Left ventricle myocardium inferior (tissue), 1 donor: ENCODE measurements around the gene TNFSF11. TPM values are rescaled to one million over a fixed set of nuclear protein-coding genes. Genes with fewer than 3 reads are reported as not detected.

Source experiments
- DNase-seq: peaks from one replicate; pipeline ENCODE4 v3.0.0-alpha.2; 2020
- H3K27ac ChIP-seq: fragments of 200-600 bp; replicated peaks from 2 replicates; pipeline ENCODE4 v1.8.0; 2021
- H3K27me3 ChIP-seq: fragments of 200-600 bp; 2 replicates; pipeline ENCODE4 v1.8.0; 2021; ENCODE audit warnings: low read depth
- H3K36me3 ChIP-seq: fragments of 200-600 bp; 2 replicates; pipeline ENCODE4 v1.8.0; 2021
- H3K4me1 ChIP-seq: fragments of 200-600 bp; 2 replicates; pipeline ENCODE4 v1.8.0; 2021
- H3K4me3 ChIP-seq: fragments of 200-600 bp; 2 replicates; pipeline ENCODE4 v1.8.0; 2021; ENCODE audit warnings: mild to moderate bottlenecking, moderate library complexity
- H3K9me3 ChIP-seq: fragments of 200-600 bp; replicated peaks from 2 replicates; pipeline ENCODE4 v1.8.0; 2021
- intact Hi-C: fragments of 100-400 bp; cut with micrococcal nuclease; formaldehyde crosslinking; loops from one replicate; pipeline ENCODE4 v1.11.0; 2022
- total RNA-seq: library from RNA; stranded (reverse); fragmentation: NEBNext Ultra II Directional; extraction: Animal tissue kit (Norgen Biotek cat#: 25700); gene quantifications from one replicate; pipeline ENCODE4 v1.2.1, GENCODE V29; 2021
- TF ChIP-seq, protein P1 (sequence below): fragments of 200-600 bp; IDR thresholded peaks from 2 replicates; pipeline ENCODE4 v1.8.0; 2021; ENCODE audit warnings: antibody characterized with exemption, mild to moderate bottlenecking, borderline replicate concordance
- donor health status: DM: no; HTN: yes; CAD: no; lungs with severe emphysema.

Gene TNFSF11
- total RNA-seq, 1 donor from 2014 or later = not detected

DNA sequence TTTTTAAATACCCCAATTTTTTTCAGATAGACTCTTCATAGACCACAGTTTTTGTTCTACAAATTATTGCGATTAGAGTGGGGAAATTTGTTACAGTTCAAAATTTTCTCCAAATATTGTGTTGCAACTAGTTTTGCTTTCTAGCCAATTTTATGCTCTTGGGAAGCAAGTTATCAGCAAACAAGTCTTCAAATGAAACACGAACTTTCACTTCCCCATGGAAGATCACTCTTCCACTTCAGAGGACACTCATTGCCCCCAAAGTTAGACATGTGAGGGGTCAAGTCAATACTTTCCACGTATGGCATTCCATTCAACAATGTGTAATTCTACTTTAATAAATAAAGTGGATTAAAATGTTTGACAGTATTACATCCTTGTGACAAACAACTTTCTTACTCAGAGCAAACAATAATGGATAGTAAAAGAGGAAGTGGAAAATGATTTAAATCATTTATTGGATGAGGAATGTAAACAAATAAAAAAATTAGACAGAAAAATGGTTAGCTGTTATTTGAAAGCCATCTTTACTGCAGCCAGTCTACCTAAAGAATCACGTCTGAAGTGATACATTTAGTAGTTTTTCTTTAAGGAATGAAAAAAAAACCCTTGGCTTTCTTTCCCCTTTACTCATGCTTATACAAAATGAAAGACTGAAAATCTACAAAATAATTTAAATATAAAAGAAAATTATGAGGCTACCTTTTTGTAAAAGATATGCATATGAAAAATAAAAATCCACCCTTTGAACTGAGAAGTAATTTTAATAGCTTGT is 41.2 kb upstream of the TNFSF11 start:
- peaks cover 8% of the 10 kb centered on the region for H3K27me3 ChIP-seq
- TF ChIP-seq, protein P1, sequence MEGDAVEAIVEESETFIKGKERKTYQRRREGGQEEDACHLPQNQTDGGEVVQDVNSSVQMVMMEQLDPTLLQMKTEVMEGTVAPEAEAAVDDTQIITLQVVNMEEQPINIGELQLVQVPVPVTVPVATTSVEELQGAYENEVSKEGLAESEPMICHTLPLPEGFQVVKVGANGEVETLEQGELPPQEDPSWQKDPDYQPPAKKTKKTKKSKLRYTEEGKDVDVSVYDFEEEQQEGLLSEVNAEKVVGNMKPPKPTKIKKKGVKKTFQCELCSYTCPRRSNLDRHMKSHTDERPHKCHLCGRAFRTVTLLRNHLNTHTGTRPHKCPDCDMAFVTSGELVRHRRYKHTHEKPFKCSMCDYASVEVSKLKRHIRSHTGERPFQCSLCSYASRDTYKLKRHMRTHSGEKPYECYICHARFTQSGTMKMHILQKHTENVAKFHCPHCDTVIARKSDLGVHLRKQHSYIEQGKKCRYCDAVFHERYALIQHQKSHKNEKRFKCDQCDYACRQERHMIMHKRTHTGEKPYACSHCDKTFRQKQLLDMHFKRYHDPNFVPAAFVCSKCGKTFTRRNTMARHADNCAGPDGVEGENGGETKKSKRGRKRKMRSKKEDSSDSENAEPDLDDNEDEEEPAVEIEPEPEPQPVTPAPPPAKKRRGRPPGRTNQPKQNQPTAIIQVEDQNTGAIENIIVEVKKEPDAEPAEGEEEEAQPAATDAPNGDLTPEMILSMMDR = no peak
- no peak for DNase-seq
- no peaks in the 10 kb centered on the region for H3K4me1 ChIP-seq
- H3K27ac ChIP-seq = no peak overlapping the region
- H3K4me3 ChIP-seq = no peak overlapping the region
- H3K36me3 ChIP-seq = no peaks in the 10 kb centered on the region
- H3K9me3 ChIP-seq = no peaks in the 10 kb centered on the region
- intact Hi-C loops = no loop called here

DNA sequence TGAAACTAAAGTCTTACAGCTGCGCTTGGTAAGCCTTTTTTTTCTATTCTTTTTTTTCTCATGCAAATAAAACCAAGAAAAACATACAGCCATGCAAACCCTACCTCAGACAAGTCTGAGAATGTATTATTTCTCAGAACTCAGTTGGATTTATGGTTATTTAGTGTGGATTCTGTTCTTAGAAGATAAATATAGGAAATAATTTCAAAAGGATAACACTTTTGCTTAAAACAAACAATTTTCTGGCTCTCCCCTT is 40.7 kb upstream of the TNFSF11 start:
- Histone ChIP-seq H3K9me3 (no peaks in the 10 kb centered on the region), H3K27me3 (peaks cover 8% of the 10 kb centered on the region), H3K4me3 (no peak overlapping the region), H3K27ac (no peak overlapping the region), H3K36me3 (no peaks in the 10 kb centered on the region), H3K4me1 (no peaks in the 10 kb centered on the region)
- intact Hi-C loops = no loop called here
- DNase-seq = no peak
- TF ChIP-seq, protein P1 = no peak

DNA sequence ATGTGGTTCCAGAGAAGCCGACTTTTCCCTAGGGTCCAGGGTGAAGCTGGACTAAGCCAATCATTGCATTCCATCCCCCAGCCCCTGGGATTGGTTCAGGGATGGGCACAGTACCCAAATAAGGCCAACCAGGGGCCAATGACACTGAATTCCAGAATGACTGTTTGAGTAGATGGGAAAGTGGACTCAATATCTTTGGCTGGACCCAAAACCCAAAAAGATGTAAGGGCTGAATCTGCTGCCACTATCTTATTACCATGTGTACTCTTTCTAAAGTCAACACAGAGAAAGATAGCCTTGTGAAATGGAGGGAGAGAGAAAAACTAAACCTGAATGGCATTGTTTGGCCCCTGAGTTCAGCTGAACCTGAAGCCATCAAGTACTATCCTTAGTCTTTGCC is 39.2 kb upstream of the TNFSF11 start:
- intact Hi-C loops = no loop called here
- H3K27me3 ChIP-seq = peaks cover 8% of the 10 kb centered on the region
- no peaks in the 10 kb centered on the region for H3K4me1 ChIP-seq
- TF ChIP-seq, protein P1 = no peak
- H3K27ac ChIP-seq = no peak overlapping the region
- no peak for DNase-seq
- H3K36me3 ChIP-seq = no peaks in the 10 kb centered on the region
- no peak overlapping the region for H3K4me3 ChIP-seq
- H3K9me3 ChIP-seq = no peaks in the 10 kb centered on the region

DNA sequence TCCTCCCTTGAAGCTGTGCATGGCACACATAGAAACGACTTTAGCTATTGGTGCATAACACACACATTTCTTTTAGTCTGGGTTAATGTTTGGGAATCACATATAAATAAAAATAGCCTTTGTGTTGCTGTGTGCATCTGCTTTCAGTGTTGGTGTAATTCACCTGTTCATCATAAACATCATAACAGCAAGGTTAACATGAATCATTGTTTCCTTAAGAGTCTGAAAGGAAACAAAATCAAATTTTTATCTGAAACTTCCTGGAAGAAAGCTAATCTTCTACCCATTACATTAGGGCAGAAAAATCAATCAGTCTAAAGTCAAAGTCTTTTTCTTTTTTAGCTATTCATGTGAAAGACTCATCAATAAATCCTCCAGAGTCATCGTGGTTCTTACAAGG is 35.0 kb upstream of the TNFSF11 start:
- H3K4me1 ChIP-seq = no peaks in the 10 kb centered on the region
- TF ChIP-seq, protein P1 = no peak
- intact Hi-C loops = no loop called here
- peaks cover 12% of the 10 kb centered on the region for H3K27me3 ChIP-seq
- no peaks in the 10 kb centered on the region for H3K9me3 ChIP-seq
- no peaks in the 10 kb centered on the region for H3K36me3 ChIP-seq
- H3K27ac ChIP-seq = no peak overlapping the region
- no peak for DNase-seq
- no peak overlapping the region for H3K4me3 ChIP-seq

DNA sequence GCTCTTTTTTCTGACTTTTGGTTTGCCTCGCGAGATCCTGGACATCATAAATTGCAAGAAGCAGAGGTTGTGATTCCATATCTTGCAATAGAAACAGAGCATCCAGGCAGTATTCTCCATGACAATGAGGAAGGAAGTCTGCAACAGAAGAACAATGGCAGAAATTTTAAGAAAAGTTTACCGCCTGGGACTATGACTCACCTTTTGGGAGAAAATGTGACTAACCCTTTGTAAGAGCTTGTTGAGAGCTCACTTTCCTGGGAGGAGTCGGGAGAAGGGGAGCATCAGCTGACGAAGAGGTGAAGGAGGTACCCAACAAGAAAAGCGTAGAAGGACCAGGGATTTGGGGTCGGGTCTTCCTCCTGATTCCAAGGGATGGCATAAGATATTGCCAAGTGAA is 34.3 kb upstream of the TNFSF11 start:
- intact Hi-C loops = no loop called here
- no peak for DNase-seq
- Histone ChIP-seq H3K4me3 (no peak overlapping the region), H3K36me3 (no peaks in the 10 kb centered on the region), H3K27ac (no peak overlapping the region), H3K4me1 (no peaks in the 10 kb centered on the region), H3K27me3 (peaks cover 12% of the 10 kb centered on the region), H3K9me3 (no peaks in the 10 kb centered on the region)
- TF ChIP-seq, protein P1 = no peak
